Sigmoid colon (tissue), 4 donors: ENCODE data around the gene TMEM215.

Source experiments
- CTCF ChIP-seq, 4 experiments: fragments of 450-650 bp in 3 of 4; fragments of 200-600 bp in 1 of 4; IDR thresholded peaks; one replicate each; pipeline ENCODE4 v1.5.1; 2016 to 2019; ENCODE audit warnings: antibody characterized with exemption in 4 of 4, mild to moderate bottlenecking in 3 of 4, moderate library complexity in 2 of 4
- EP300 ChIP-seq, 4 donors: sonication (generic); formaldehyde crosslinking; IDR thresholded peaks; one replicate each; pipeline ENCODE4 v1.6.1; 2017; ENCODE audit warnings: antibody characterized with exemption in 4 of 4
- POLR2A ChIP-seq, 2 donors: fragments of 450-650 bp; IDR thresholded peaks; one replicate each; pipeline ENCODE4 v1.6.1; 2016; ENCODE audit warnings: antibody characterized with exemption in 2 of 2, mild to moderate bottlenecking in 2 of 2, moderate library complexity in 2 of 2
- POLR2AphosphoS5 ChIP-seq, 4 donors: sonication (generic); formaldehyde crosslinking; IDR thresholded peaks; one replicate each; pipeline ENCODE4 v1.6.1; 2017; ENCODE audit warnings: antibody characterized with exemption in 4 of 4

GRCh38 chr9:32811246-32811645 is 27.9 kb downstream of the TMEM215 start:
- TF ChIP-seq POLR2AphosphoS5 (IDR thresholded peaks at IDR 0.05) (no peak), CTCF (IDR thresholded peaks at IDR 0.05) (no peak), POLR2A (IDR thresholded peaks at IDR 0.05) (no peak), EP300 (IDR thresholded peaks at IDR 0.05) (no peak)
